GM23338 (cell line): Measurements from ENCODE around the gene NHERF1.

Experiments
- CREB1 ChIP-seq: fragments of 250-450 bp; sonication (Bioruptor Pico); IDR thresholded peaks from 2 replicates; pipeline ENCODE4 v1.5.0; 2020; ENCODE audit warnings: low read depth, mild to moderate bottlenecking, moderate library complexity
- ETS1 ChIP-seq: IDR thresholded peaks from 2 replicates; pipeline ENCODE4 v1.6.1; 2016; ENCODE audit warnings: antibody characterized with exemption
- EZH2 ChIP-seq: fragments of 200-600 bp; sonication (generic); IDR thresholded peaks from one replicate; pipeline ENCODE4 v1.8.0; 2017; ENCODE audit warnings: antibody characterized with exemption, mild to moderate bottlenecking, low read depth; ENCODE audit not compliant: unreplicated experiment
- EZH2phosphoT487 ChIP-seq: fragments of 200-600 bp; sonication (generic); IDR thresholded peaks from one replicate; pipeline ENCODE4 v1.8.1; 2018; ENCODE audit warnings: antibody characterized with exemption; ENCODE audit not compliant: unreplicated experiment
- JUNB ChIP-seq: IDR thresholded peaks from one replicate; pipeline ENCODE4 v1.6.1; 2016; ENCODE audit warnings: antibody characterized with exemption; ENCODE audit not compliant: unreplicated experiment
- POLR2AphosphoS5 ChIP-seq: IDR thresholded peaks from 2 replicates; pipeline ENCODE4 v1.6.1; 2016; ENCODE audit warnings: antibody characterized with exemption, low read depth
- STAT1 ChIP-seq: IDR thresholded peaks from one replicate; pipeline ENCODE4 v1.6.1; 2016; ENCODE audit warnings: antibody characterized with exemption; ENCODE audit not compliant: unreplicated experiment
- ZNF114 ChIP-seq: fragments of 250-450 bp; sonication (Bioruptor Pico); IDR thresholded peaks from 2 replicates; pipeline ENCODE4 v1.5.0; 2020; ENCODE audit warnings: mild to moderate bottlenecking, moderate library complexity
- ZNF331 ChIP-seq: fragments of 250-450 bp; sonication (Bioruptor Pico); IDR thresholded peaks from 2 replicates; pipeline ENCODE4 v1.5.0; 2020; ENCODE audit warnings: low read depth, mild to moderate bottlenecking, moderate library complexity
- TF ChIP-seq, protein P1 (sequence below), 2 experiments: fragments of 200-600 bp in 1 of 2; sonication (generic) in 1 of 2; conservative IDR thresholded peaks; 2 replicates each; pipeline versions ENCODE4 v1.5.1 to v1.6.1; 2016 to 2017; ENCODE audit warnings: antibody characterized with exemption in 2 of 2, low read depth in 2 of 2, mild to moderate bottlenecking in 2 of 2, moderate library complexity in 1 of 2
- TF ChIP-seq, protein P2 (sequence below): IDR thresholded peaks from one replicate; pipeline ENCODE4 v1.6.1; 2018; ENCODE audit warnings: antibody characterized with exemption; ENCODE audit not compliant: unreplicated experiment
- TF ChIP-seq, protein P3 (sequence below): fragments of 250-450 bp; sonication (Bioruptor Pico); IDR thresholded peaks from 2 replicates; pipeline ENCODE4 v1.5.0; 2020; ENCODE audit warnings: mild to moderate bottlenecking, moderate library complexity

- TF ChIP-seq, protein P1, sequence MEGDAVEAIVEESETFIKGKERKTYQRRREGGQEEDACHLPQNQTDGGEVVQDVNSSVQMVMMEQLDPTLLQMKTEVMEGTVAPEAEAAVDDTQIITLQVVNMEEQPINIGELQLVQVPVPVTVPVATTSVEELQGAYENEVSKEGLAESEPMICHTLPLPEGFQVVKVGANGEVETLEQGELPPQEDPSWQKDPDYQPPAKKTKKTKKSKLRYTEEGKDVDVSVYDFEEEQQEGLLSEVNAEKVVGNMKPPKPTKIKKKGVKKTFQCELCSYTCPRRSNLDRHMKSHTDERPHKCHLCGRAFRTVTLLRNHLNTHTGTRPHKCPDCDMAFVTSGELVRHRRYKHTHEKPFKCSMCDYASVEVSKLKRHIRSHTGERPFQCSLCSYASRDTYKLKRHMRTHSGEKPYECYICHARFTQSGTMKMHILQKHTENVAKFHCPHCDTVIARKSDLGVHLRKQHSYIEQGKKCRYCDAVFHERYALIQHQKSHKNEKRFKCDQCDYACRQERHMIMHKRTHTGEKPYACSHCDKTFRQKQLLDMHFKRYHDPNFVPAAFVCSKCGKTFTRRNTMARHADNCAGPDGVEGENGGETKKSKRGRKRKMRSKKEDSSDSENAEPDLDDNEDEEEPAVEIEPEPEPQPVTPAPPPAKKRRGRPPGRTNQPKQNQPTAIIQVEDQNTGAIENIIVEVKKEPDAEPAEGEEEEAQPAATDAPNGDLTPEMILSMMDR (conservative IDR thresholded peaks at IDR 0.05; ENCODE audit: low read depth in 2 of 2): no peak
- TF ChIP-seq EZH2 (no peak), POLR2AphosphoS5 (no peak), CREB1 (CRISPR knock-in tag) (no peak), ZNF331 (CRISPR knock-in tag) (no peak), EZH2phosphoT487 (no peak), JUNB (no peak), ETS1 (no peak), ZNF114 (CRISPR knock-in tag) (no peak), STAT1 (no peak)
- TF ChIP-seq, protein P2, sequence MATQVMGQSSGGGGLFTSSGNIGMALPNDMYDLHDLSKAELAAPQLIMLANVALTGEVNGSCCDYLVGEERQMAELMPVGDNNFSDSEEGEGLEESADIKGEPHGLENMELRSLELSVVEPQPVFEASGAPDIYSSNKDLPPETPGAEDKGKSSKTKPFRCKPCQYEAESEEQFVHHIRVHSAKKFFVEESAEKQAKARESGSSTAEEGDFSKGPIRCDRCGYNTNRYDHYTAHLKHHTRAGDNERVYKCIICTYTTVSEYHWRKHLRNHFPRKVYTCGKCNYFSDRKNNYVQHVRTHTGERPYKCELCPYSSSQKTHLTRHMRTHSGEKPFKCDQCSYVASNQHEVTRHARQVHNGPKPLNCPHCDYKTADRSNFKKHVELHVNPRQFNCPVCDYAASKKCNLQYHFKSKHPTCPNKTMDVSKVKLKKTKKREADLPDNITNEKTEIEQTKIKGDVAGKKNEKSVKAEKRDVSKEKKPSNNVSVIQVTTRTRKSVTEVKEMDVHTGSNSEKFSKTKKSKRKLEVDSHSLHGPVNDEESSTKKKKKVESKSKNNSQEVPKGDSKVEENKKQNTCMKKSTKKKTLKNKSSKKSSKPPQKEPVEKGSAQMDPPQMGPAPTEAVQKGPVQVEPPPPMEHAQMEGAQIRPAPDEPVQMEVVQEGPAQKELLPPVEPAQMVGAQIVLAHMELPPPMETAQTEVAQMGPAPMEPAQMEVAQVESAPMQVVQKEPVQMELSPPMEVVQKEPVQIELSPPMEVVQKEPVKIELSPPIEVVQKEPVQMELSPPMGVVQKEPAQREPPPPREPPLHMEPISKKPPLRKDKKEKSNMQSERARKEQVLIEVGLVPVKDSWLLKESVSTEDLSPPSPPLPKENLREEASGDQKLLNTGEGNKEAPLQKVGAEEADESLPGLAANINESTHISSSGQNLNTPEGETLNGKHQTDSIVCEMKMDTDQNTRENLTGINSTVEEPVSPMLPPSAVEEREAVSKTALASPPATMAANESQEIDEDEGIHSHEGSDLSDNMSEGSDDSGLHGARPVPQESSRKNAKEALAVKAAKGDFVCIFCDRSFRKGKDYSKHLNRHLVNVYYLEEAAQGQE: no peak
- TF ChIP-seq, protein P3, sequence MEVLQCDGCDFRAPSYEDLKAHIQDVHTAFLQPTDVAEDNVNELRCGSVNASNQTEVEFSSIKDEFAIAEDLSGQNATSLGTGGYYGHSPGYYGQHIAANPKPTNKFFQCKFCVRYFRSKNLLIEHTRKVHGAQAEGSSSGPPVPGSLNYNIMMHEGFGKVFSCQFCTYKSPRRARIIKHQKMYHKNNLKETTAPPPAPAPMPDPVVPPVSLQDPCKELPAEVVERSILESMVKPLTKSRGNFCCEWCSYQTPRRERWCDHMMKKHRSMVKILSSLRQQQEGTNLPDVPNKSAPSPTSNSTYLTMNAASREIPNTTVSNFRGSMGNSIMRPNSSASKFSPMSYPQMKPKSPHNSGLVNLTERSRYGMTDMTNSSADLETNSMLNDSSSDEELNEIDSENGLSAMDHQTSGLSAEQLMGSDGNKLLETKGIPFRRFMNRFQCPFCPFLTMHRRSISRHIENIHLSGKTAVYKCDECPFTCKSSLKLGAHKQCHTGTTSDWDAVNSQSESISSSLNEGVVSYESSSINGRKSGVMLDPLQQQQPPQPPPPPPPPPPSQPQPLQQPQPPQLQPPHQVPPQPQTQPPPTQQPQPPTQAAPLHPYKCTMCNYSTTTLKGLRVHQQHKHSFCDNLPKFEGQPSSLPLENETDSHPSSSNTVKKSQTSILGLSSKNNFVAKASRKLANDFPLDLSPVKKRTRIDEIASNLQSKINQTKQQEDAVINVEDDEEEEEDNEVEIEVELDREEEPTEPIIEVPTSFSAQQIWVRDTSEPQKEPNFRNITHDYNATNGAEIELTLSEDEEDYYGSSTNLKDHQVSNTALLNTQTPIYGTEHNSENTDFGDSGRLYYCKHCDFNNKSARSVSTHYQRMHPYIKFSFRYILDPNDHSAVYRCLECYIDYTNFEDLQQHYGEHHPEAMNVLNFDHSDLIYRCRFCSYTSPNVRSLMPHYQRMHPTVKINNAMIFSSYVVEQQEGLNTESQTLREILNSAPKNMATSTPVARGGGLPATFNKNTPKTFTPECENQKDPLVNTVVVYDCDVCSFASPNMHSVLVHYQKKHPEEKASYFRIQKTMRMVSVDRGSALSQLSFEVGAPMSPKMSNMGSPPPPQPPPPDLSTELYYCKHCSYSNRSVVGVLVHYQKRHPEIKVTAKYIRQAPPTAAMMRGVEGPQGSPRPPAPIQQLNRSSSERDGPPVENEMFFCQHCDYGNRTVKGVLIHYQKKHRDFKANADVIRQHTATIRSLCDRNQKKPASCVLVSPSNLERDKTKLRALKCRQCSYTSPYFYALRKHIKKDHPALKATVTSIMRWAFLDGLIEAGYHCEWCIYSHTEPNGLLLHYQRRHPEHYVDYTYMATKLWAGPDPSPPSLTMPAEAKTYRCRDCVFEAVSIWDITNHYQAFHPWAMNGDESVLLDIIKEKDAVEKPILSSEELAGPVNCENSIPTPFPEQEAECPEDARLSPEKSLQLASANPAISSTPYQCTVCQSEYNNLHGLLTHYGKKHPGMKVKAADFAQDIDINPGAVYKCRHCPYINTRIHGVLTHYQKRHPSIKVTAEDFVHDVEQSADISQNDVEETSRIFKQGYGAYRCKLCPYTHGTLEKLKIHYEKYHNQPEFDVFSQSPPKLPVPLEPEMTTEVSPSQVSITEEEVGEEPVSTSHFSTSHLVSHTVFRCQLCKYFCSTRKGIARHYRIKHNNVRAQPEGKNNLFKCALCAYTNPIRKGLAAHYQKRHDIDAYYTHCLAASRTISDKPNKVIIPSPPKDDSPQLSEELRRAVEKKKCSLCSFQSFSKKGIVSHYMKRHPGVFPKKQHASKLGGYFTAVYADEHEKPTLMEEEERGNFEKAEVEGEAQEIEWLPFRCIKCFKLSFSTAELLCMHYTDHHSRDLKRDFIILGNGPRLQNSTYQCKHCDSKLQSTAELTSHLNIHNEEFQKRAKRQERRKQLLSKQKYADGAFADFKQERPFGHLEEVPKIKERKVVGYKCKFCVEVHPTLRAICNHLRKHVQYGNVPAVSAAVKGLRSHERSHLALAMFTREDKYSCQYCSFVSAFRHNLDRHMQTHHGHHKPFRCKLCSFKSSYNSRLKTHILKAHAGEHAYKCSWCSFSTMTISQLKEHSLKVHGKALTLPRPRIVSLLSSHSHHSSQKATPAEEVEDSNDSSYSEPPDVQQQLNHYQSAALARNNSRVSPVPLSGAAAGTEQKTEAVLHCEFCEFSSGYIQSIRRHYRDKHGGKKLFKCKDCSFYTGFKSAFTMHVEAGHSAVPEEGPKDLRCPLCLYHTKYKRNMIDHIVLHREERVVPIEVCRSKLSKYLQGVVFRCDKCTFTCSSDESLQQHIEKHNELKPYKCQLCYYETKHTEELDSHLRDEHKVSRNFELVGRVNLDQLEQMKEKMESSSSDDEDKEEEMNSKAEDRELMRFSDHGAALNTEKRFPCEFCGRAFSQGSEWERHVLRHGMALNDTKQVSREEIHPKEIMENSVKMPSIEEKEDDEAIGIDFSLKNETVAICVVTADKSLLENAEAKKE (CRISPR knock-in tag): no peak
Measured at GRCh38 chr17:74803971-74804370, 55.5 kb downstream of the NHERF1 start.
